SK-N-SH (cell line): ENCODE measurements around the gene PRKAB1.

Experiments used
- FOXM1 ChIP-seq: IDR thresholded peaks from 2 replicates; pipeline ENCODE4 v1.4.0; 2012; ENCODE audit warnings: low read depth, mild to moderate bottlenecking
- MAX ChIP-seq: IDR thresholded peaks from 2 replicates; pipeline ENCODE4 v1.4.0; 2012; ENCODE audit warnings: low read depth
- POLR2AphosphoS5 ChIP-seq: IDR thresholded peaks from 2 replicates; pipeline ENCODE4 v1.6.1; 2012; ENCODE audit warnings: low read depth, low read length
- RAD21 ChIP-seq: IDR thresholded peaks from 2 replicates; pipeline ENCODE4 v1.6.1; 2012; ENCODE audit warnings: mild to moderate bottlenecking, low read length
- SIN3A ChIP-seq: IDR thresholded peaks from 2 replicates; pipeline ENCODE4 v1.6.1; 2012; ENCODE audit warnings: low read depth, mild to moderate bottlenecking, low read length, moderate library complexity, borderline replicate concordance
- TAF1 ChIP-seq: IDR thresholded peaks from 2 replicates; pipeline ENCODE4 v1.6.1; 2012; ENCODE audit warnings: low read depth, mild to moderate bottlenecking, low read length, moderate library complexity, borderline replicate concordance
- TCF12 ChIP-seq: IDR thresholded peaks from 2 replicates; pipeline ENCODE4 v1.4.0; 2012
- TEAD4 ChIP-seq: IDR thresholded peaks from 2 replicates; pipeline ENCODE4 v1.4.0; 2012; ENCODE audit warnings: mild to moderate bottlenecking, borderline replicate concordance; ENCODE audit not compliant: insufficient read depth
- YY1 ChIP-seq: IDR thresholded peaks from 2 replicates; pipeline ENCODE4 v1.4.0; 2012; ENCODE audit warnings: low read depth, mild to moderate bottlenecking
- TF ChIP-seq, protein P1 (sequence below): fragments of 200-600 bp; sonication (generic); IDR thresholded peaks from 2 replicates; pipeline ENCODE4 v1.6.1; 2017; ENCODE audit warnings: antibody characterized with exemption, mild to moderate bottlenecking, moderate library complexity
- TF ChIP-seq, protein P2 (sequence below): IDR thresholded peaks from 2 replicates; pipeline ENCODE4 v1.4.0; 2012; ENCODE audit warnings: low read depth, borderline replicate concordance
- TF ChIP-seq, protein P3 (sequence below): fragments of 150-350 bp; IDR thresholded peaks from 2 replicates; pipeline ENCODE4 v1.6.1; 2016; ENCODE audit warnings: mild to moderate bottlenecking, low read depth, low read length

DNA sequence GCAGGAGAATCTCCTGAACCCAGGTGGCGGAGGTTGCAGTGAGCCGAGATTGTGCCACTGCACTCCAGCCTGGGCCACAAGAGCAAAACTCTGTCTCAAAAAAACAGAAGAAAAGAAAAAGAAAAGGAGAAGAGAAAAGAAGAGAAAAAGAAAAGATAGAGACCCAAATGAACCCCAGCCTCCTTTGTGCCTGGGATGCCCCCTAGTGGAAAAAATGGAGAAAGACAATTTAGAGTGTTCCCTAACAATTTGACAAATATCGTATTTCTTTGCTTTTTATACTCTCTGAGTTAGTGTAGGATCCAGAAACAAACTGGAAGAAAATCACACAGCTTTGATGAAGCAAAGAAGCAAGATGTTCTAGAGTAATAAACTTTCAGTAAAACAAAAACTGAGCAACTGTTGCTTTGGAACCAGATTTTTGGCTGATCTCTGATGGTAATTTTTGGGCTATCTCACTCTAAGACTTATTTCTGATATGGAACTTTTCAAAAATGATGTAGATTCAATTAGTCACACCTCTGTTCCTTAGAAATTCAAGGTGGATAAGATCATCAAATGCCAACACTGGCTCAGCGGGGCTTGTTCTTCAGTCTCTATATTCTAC lies 18.6 kb upstream of the PRKAB1 start:
- TF ChIP-seq, protein P1, sequence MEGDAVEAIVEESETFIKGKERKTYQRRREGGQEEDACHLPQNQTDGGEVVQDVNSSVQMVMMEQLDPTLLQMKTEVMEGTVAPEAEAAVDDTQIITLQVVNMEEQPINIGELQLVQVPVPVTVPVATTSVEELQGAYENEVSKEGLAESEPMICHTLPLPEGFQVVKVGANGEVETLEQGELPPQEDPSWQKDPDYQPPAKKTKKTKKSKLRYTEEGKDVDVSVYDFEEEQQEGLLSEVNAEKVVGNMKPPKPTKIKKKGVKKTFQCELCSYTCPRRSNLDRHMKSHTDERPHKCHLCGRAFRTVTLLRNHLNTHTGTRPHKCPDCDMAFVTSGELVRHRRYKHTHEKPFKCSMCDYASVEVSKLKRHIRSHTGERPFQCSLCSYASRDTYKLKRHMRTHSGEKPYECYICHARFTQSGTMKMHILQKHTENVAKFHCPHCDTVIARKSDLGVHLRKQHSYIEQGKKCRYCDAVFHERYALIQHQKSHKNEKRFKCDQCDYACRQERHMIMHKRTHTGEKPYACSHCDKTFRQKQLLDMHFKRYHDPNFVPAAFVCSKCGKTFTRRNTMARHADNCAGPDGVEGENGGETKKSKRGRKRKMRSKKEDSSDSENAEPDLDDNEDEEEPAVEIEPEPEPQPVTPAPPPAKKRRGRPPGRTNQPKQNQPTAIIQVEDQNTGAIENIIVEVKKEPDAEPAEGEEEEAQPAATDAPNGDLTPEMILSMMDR: peak; percentile 89
- no peak for TF ChIP-seq POLR2AphosphoS5
- TF ChIP-seq YY1: no peak
- no peak for TF ChIP-seq FOXM1
- peak; percentile 73 for TF ChIP-seq RAD21
- TF ChIP-seq TAF1: no peak
- TF ChIP-seq SIN3A: no peak
- TF ChIP-seq TCF12: no peak
- TF ChIP-seq MAX: no peak
- TF ChIP-seq, protein P2, sequence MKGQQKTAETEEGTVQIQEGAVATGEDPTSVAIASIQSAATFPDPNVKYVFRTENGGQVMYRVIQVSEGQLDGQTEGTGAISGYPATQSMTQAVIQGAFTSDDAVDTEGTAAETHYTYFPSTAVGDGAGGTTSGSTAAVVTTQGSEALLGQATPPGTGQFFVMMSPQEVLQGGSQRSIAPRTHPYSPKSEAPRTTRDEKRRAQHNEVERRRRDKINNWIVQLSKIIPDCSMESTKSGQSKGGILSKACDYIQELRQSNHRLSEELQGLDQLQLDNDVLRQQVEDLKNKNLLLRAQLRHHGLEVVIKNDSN: no peak
- no peak for TF ChIP-seq TEAD4
- TF ChIP-seq, protein P3, sequence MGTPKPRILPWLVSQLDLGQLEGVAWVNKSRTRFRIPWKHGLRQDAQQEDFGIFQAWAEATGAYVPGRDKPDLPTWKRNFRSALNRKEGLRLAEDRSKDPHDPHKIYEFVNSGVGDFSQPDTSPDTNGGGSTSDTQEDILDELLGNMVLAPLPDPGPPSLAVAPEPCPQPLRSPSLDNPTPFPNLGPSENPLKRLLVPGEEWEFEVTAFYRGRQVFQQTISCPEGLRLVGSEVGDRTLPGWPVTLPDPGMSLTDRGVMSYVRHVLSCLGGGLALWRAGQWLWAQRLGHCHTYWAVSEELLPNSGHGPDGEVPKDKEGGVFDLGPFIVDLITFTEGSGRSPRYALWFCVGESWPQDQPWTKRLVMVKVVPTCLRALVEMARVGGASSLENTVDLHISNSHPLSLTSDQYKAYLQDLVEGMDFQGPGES: no peak
